Retinal pigment epithelial cell (primary cell): Measurements from ENCODE around the gene AGPAT3.
"Not testable (repeated sequence)": the region's sequence is repeated elsewhere in the genome, so short reads cannot be mapped to it uniquely, and the experiment has no call there.

Experiments
- DNase-seq: peaks from one replicate; pipeline ENCODE4 v3.0.0-alpha.2; 2010; ENCODE audit warnings: low read depth
- H3K4me3 ChIP-seq: 2 replicates; pipeline ENCODE4 v1.5.1; 2011; ENCODE audit warnings: mild to moderate bottlenecking, low read length, control low read depth, moderate library complexity
- CTCF ChIP-seq: conservative IDR thresholded peaks from 2 replicates; pipeline ENCODE4 v1.5.1; 2011; ENCODE audit warnings: low read depth, low read length, control low read depth, inconsistent platforms

AGPAT3 gene

GRCh38 chr21:43835861-43836260 lies 29.2 kb upstream of the AGPAT3 start:
- TF ChIP-seq CTCF: no peak
- no peak for DNase-seq
- no peak overlapping the region for H3K4me3 ChIP-seq

GRCh38 chr21:43836616-43837015 lies 28.4 kb upstream of the AGPAT3 start:
- DNase-seq: no peak
- H3K4me3 ChIP-seq: no peak overlapping the region
- TF ChIP-seq CTCF: no peak

DNA sequence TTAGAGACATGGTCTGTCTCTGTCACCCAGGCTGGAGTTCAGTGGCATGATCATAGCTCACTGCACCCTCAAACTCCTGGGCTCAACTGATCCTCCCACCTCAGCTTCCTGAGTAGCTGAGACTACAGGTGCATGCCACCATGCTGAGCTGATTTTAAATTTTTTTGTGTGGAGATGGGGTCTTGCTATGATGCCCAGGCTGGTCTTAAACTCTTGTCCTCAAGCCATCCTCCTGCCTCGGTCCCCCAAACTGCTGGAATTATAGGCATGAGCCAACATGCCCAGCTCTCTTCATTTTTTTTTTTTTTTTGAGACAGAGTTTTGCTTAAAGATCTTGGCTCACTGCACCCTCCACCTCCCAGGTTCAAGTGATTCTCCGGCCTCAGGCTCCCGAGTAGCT lies 24.8 kb upstream of the AGPAT3 start:
- no peak overlapping the region for H3K4me3 ChIP-seq
- TF ChIP-seq CTCF: no peak
- DNase-seq: no peak

GRCh38 chr21:43842742-43843141 lies 22.3 kb upstream of the AGPAT3 start:
- DNase-seq: no peak
- H3K4me3 ChIP-seq: no peak overlapping the region
- no peak for TF ChIP-seq CTCF

- DNase-seq: not testable (repeated sequence)
Measured at GRCh38 chr21:43844906-43845305, 20.1 kb upstream of the AGPAT3 start.

GRCh38 chr21:43845386-43845785 lies 19.6 kb upstream of the AGPAT3 start:
- no peak overlapping the region for H3K4me3 ChIP-seq
- DNase-seq: no peak
- TF ChIP-seq CTCF: no peak

More at GRCh38 chr21:43844906-43845305, 20.1 kb upstream of the AGPAT3 start:
- not testable (repeated sequence) for H3K4me3 ChIP-seq

GRCh38 chr21:43846430-43846829 lies 18.6 kb upstream of the AGPAT3 start:
- DNase-seq: no peak
- H3K4me3 ChIP-seq: no peak overlapping the region
- TF ChIP-seq CTCF: no peak

DNA sequence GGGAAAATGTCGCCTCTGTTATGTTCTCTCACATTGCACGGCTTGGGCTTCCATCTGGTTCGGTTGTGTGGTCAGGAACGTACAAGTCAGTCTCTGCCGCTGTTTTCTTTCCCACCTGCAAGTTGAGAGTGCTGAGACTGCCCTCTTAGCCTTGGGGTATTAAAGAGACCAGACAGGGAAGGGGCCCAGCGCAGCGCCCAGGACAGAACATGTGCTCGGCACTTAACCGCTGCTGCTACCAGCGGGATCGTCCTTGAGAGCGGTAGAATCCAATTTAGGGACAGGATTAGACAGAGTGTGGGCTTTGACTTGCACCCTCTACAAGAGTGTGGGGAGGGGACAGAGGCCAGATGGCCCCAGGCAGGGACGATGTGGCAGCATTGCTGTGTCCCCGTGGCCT lies 17.7 kb upstream of the AGPAT3 start:
- no peak overlapping the region for H3K4me3 ChIP-seq
- TF ChIP-seq CTCF: no peak
- no peak for DNase-seq
